K562 (cell line): ENCODE measurements around the gene ITPKA. TPM values are rescaled to one million over a fixed set of nuclear protein-coding genes. Genes with fewer than 3 reads are reported as not detected.

Source experiments
- CHD4 ChIP-seq: fragments of 200-600 bp; sonication (generic); IDR thresholded peaks from 3 replicates; pipeline ENCODE4 v1.6.1; 2012; ENCODE audit warnings: low read depth, mild to moderate bottlenecking, mixed read lengths, low read length, inconsistent platforms; ENCODE audit not compliant: insufficient read depth, insufficient replicate concordance, poor library complexity, severe bottlenecking
- COPS2 ChIP-seq: fragments of 450-650 bp; conservative IDR thresholded peaks from 2 replicates; pipeline ENCODE4 v1.6.1; 2016; ENCODE audit warnings: mild to moderate bottlenecking, moderate library complexity
- CREB1 ChIP-seq, 2 experiments: sonication (generic) in 1 of 2; formaldehyde crosslinking in 1 of 2; IDR thresholded peaks; 2 replicates each; pipeline versions ENCODE4 v1.6.1 to v1.8.0; 2012 to 2022; ENCODE audit warnings: inconsistent platforms in 1 of 2, mild to moderate bottlenecking in 1 of 2, missing genetic modification reagents in 1 of 2, moderate library complexity in 1 of 2
- ESRRA ChIP-seq: fragments of 450-650 bp; IDR thresholded peaks from 2 replicates; pipeline ENCODE4 v1.6.1; 2014; ENCODE audit warnings: low read depth, mild to moderate bottlenecking, moderate library complexity, borderline replicate concordance
- MAZ ChIP-seq, 2 experiments: fragments of 450-650 bp in 1 of 2; sonication (generic) in 1 of 2; formaldehyde crosslinking; IDR thresholded peaks in 1 of 2; conservative IDR thresholded peaks in 1 of 2; 2 replicates each; pipeline versions ENCODE4 v1.4.0 to v1.5.0; 2020; ENCODE audit warnings: mild to moderate bottlenecking in 1 of 2, missing genetic modification reagents in 1 of 2
- PHF20 ChIP-seq: fragments of 450-650 bp; IDR thresholded peaks from 2 replicates; pipeline ENCODE4 v1.6.1; 2018; ENCODE audit not compliant: partially characterized antibody
- PPARD ChIP-seq: fragments of 250-450 bp; sonication (Bioruptor Pico); IDR thresholded peaks from 2 replicates; pipeline ENCODE4 v1.8.0; 2022; ENCODE audit warnings: inconsistent platforms, mild to moderate bottlenecking, moderate library complexity
- TEAD1 ChIP-seq, 2 experiments: fragments of 450-650 bp in 1 of 2; sonication (generic) in 1 of 2; formaldehyde crosslinking; IDR thresholded peaks; 2 replicates each; pipeline versions ENCODE4 v1.4.0 to v1.8.0; 2020 to 2022; ENCODE audit warnings: mild to moderate bottlenecking in 2 of 2, missing genetic modification reagents in 1 of 2
- YY1 ChIP-seq, 3 experiments: IDR thresholded peaks; 2 replicates each; pipeline ENCODE4 v1.6.1; 2011; ENCODE audit warnings: low read length in 2 of 3, mild to moderate bottlenecking in 2 of 3, moderate library complexity in 2 of 3, borderline replicate concordance in 1 of 3, control low read depth in 1 of 3, low read depth in 1 of 3; ENCODE audit not compliant: insufficient read depth in 3 of 3, insufficient replicate concordance in 2 of 3, control insufficient read depth in 1 of 3, insufficient read length in 1 of 3; ENCODE audit errors: extremely low read depth in 1 of 3
- ZBTB7A ChIP-seq: IDR thresholded peaks from 2 replicates; pipeline ENCODE4 v1.6.1; 2011; ENCODE audit warnings: low read depth, mild to moderate bottlenecking, low read length, moderate library complexity, borderline replicate concordance; ENCODE audit not compliant: control insufficient read depth
- polyA plus RNA-seq, 8 experiments: library from polyadenylated mRNA; depleted of rRNA in 4 of 8; stranded (reverse) in 5 of 8; unstranded in 3 of 8; fragments of >200 nt; fragmentation: Nextera tagmentation in 2 of 8; fragmentation: Illumina TruSeq in 1 of 8; extraction: Ambion mirVana in 2 of 8; extraction: Trizol in 1 of 8; gene quantifications; 2 replicates each; pipeline versions ENCODE4 v1.2.1 to v1.2.3, GENCODE V29; 2011 to 2014; ENCODE audit warnings: inconsistent platforms in 1 of 8, missing spikeins in 1 of 8
- total RNA-seq, 7 experiments: library from RNA; depleted of rRNA in 6 of 7; stranded (reverse); fragments of >200 nt in 6 of 7; fragmentation: Illumina TruSeq in 2 of 7; extraction: Trizol in 2 of 7; gene quantifications; 2 replicates each; pipeline versions ENCODE4 v1.2.1 to v1.2.3, GENCODE V29; 2011 to 2021; ENCODE audit warnings: low replicate concordance in 1 of 7
- TF ChIP-seq, protein P1 (sequence below), 2 experiments: fragments of 200-800 bp in 1 of 2; sonication (Bioruptor generic) in 1 of 2; sonication (generic) in 1 of 2; formaldehyde crosslinking in 1 of 2; IDR thresholded peaks in 1 of 2; conservative IDR thresholded peaks in 1 of 2; 2 replicates each; pipeline versions ENCODE4 v1.5.0 to v1.6.1; 2016 to 2020; ENCODE audit warnings: missing compliant biosample characterization in 1 of 2, missing genetic modification characterization in 1 of 2, missing genetic modification reagents in 1 of 2
- TF ChIP-seq, protein P2 (sequence below): sonication (generic); formaldehyde crosslinking; IDR thresholded peaks from 2 replicates; pipeline ENCODE4 v1.8.0; 2022; ENCODE audit warnings: mild to moderate bottlenecking, missing genetic modification reagents

ITPKA gene
- total and polyA plus RNA-seq, 9 of the 15 experiments (the other 6 are each of a cell fraction or from before 2014, with no cell fraction given), result 0.14 to 68.4 (median 11.5) TPM

DNA sequence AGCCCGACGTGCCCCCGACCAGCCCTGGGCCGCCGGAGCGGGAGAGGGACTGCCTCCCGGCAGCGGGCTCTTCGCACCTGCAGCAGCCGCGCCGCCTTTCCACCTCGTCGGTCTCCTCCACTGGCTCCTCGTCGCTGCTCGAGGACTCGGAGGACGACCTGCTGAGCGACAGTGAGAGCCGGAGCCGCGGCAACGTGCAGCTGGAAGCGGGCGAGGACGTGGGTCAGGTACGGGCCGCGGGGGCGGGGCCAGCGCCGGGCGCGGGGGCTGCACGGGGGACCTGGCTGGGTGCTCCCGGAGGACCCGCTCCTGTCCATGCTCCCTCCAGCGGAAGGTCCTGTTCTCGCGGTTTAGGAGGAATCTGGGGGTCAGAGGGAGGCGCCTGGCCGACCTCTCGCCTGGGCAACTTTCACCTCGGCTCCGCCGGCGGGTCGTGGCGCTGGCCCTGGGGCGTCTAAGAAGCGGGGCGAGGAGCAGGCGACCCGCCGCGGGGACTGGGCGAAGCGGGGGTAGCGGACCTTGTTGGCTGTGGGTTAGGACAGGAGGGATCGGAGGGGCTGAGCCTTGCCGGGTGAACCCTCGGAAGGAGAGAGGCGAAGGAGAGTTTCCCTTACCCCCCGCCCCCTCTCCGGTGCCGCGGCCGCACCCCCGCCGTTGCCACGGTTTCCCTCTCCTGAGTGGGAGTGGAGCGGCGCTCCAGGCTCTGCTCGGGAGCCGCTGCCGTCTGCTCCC, 682 bp downstream of the ITPKA start (continued):
- TF ChIP-seq, protein P1, sequence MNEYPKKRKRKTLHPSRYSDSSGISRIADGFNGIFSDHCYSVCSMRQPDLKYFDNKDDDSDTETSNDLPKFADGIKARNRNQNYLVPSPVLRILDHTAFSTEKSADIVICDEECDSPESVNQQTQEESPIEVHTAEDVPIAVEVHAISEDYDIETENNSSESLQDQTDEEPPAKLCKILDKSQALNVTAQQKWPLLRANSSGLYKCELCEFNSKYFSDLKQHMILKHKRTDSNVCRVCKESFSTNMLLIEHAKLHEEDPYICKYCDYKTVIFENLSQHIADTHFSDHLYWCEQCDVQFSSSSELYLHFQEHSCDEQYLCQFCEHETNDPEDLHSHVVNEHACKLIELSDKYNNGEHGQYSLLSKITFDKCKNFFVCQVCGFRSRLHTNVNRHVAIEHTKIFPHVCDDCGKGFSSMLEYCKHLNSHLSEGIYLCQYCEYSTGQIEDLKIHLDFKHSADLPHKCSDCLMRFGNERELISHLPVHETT (CRISPR knock-in tag; conservative IDR thresholded peaks at IDR 0.05 in 1 of 2, IDR thresholded peaks at IDR 0.05 in 1 of 2), result peak in 1 of 2 experiments; percentile 74; a peak in 2 of 4 replicates
- TF ChIP-seq PPARD, result no peak
- TF ChIP-seq PHF20, result peak; percentile 35
- TF ChIP-seq CHD4, result no peak
- peak; percentile 65; the same call in 1 of the 2 replicates for TF ChIP-seq ZBTB7A
- TF ChIP-seq CREB1 (IDR thresholded peaks at IDR 0.05), result no peak
- TF ChIP-seq CREB1 (CRISPR knock-in tag; IDR thresholded peaks at IDR 0.05), result peak; percentile 28; the same call in 1 of the 2 replicates
- TF ChIP-seq ESRRA, result 0 out of 2 replicates have a peak, but pooled peaks have one; percentile 8
- TF ChIP-seq COPS2, result no peak
- TF ChIP-seq YY1 (IDR thresholded peaks at IDR 0.05; ENCODE audit: borderline replicate concordance in 1 of 3, control insufficient read depth in 1 of 3, extremely low read depth in 1 of 3, insufficient read depth in 3 of 3, insufficient read length in 1 of 3, insufficient replicate concordance in 2 of 3, low read depth in 1 of 3, low read length in 2 of 3), result peak in 1 of 3 experiments; percentile 1
- TF ChIP-seq MAZ (CRISPR knock-in tag; conservative IDR thresholded peaks at IDR 0.05 in 1 of 2, IDR thresholded peaks at IDR 0.05 in 1 of 2), result peak in 1 of 2 experiments; percentile 71
- peak in 1 of 2 experiments; percentile 67; a peak in 1 of 4 replicates for TF ChIP-seq TEAD1 (CRISPR knock-in tag; IDR thresholded peaks at IDR 0.05)
- TF ChIP-seq, protein P2, sequence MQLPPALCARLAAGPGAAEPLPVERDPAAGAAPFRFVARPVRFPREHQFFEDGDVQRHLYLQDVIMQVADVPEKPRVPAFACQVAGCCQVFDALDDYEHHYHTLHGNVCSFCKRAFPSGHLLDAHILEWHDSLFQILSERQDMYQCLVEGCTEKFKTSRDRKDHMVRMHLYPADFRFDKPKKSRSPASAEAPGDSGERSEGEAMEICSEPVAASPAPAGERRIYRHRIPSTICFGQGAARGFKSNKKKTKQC (CRISPR knock-in tag), result peak; percentile 75; the same call in 1 of the 2 replicates
